ENCODE data around the gene TMEM131.

Gene TMEM131

DNA sequence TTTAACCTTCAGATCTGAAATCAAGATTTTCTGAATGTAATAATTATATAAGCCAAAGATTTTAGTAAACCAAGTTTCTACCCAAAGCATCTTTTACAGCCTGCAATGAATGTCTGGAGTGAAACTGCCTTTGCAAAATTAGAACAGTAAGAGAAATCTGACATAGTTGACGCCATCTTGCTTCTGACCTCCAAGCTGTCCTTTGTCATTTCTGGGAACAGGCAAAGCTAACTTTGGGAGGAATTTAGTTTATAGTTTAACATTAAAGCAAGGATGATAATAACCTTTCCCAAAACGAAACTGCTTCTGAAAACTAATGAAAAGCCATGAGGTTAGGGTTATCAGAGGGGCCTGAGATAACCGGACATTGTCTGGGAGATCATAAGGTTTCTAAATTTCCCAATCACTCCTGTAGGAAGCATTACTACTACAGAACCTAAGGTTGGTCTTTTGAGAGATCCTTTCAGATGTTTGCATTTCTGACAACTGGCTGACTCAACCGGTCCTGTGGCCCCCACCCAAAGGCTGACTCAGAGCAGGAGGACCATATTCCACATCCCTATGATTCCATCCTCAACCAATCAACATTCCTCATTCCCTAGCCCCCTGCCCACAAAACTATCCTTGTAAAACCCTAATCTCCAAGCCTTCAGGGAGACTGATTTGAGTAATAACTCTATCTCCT, 124.5 kb downstream of the TMEM131 start:
- TF ChIP-seq, protein P1, sequence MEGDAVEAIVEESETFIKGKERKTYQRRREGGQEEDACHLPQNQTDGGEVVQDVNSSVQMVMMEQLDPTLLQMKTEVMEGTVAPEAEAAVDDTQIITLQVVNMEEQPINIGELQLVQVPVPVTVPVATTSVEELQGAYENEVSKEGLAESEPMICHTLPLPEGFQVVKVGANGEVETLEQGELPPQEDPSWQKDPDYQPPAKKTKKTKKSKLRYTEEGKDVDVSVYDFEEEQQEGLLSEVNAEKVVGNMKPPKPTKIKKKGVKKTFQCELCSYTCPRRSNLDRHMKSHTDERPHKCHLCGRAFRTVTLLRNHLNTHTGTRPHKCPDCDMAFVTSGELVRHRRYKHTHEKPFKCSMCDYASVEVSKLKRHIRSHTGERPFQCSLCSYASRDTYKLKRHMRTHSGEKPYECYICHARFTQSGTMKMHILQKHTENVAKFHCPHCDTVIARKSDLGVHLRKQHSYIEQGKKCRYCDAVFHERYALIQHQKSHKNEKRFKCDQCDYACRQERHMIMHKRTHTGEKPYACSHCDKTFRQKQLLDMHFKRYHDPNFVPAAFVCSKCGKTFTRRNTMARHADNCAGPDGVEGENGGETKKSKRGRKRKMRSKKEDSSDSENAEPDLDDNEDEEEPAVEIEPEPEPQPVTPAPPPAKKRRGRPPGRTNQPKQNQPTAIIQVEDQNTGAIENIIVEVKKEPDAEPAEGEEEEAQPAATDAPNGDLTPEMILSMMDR (IDR thresholded peaks at IDR 0.05; ENCODE audit: extremely low read depth, insufficient read depth, missing control alignments), result no peak
- in situ Hi-C loops (cut with MboI; ENCODE audit: low pct_unique_long_range_greater_than_20kb, low sequenced_read_pairs, unreplicated experiment), result no loop called here
- DNase-seq (ENCODE audit: low spot score), result no peak

DNA sequence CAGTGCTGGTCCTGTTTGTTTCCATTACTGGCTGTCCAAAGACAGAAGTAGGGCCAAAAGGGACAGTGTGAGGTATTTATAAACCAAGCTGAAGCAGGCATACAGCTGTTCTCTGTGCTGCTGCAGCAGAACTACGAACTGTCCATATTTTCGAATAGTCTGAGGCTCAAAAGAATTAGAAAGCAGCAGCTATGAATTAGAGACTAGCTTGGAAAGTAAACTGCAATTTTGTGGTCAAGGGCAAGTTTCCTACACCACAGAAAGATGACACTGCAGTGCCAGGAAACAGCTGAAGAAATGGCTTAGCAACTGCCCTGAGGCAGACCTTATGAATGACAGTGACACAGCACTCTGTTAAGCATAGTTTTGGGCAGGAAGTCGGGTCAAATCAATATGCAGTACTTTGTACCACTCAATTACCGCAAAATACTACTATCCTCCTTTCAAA, 125.3 kb downstream of the TMEM131 start:
- in situ Hi-C loops (cut with MboI; ENCODE audit: low pct_unique_long_range_greater_than_20kb, low sequenced_read_pairs, unreplicated experiment), result no loop called here
- TF ChIP-seq, protein P1 (IDR thresholded peaks at IDR 0.05; ENCODE audit: extremely low read depth, insufficient read depth, missing control alignments), result no peak
- peak; percentile 66 for DNase-seq (ENCODE audit: low spot score)

DNA sequence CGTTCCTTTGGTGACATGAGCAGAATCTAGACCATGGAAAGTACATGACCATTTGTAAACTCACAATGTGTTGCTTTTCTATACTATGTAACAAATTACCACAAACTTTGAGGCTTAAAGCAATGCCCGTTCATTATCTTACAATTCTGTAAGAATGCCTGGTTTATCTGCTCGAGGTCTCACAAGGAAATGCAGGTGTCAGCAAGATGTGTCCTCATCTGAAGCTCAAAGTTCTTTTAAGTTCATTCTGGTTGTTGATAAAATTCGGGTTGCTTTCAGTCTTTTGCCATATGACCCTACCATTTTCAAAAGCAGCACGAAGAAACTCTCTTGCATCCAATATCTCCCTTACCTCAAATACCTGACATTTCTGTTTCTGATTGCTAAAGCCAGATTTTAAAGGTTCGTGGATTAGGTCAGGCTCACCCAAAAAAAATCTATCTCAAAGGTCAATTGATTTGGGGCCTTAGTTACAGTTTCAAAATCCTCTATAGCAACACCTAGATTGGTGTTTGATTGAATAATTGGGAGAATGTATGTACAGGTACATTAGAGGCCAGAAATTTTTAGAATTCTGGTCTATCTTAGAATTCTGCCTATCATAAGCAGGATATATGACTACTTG, 125.9 kb downstream of the TMEM131 start:
- TF ChIP-seq, protein P1 (IDR thresholded peaks at IDR 0.05; ENCODE audit: extremely low read depth, insufficient read depth, missing control alignments), result no peak
- in situ Hi-C loops (cut with MboI; ENCODE audit: low pct_unique_long_range_greater_than_20kb, low sequenced_read_pairs, unreplicated experiment), result no loop called here
- no peak for DNase-seq (ENCODE audit: low spot score)

DNA sequence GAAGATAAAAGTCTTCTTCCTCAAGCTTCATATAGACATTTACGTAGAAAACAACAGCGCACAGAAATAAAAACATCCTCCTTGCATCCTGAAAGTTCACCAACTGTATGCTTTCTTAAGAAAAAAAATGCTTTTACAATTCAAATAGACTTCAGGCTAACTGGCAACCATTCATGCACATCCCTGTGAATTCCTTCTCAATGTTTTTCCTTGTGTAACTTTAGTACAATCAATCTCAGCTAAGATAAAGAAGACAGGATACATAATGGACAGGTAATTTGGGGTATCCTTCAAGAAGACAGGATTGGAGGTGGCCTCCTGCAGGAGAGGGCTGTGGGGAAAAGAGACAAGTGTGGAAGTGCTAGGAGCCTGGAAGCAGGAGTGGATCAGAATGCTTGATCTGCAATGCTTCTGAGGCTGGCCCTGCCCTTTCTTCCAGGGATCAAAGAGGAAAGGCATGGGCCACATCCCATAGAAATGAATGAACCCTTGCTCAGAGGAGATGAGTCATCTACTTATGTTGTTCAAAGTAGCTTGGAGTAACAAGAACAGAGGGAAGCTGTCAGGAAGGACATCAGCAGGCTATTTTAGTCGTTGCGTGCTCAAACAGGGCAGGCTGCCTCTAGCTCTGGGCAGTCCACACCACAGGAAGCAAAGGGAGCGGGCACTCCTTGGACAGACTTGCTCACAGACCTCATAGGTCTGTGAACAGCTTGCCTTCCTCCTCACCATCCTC, 126.6 kb downstream of the TMEM131 start:
- TF ChIP-seq, protein P1 (IDR thresholded peaks at IDR 0.05; ENCODE audit: extremely low read depth, insufficient read depth, missing control alignments), result no peak
- in situ Hi-C loops (cut with MboI; ENCODE audit: low pct_unique_long_range_greater_than_20kb, low sequenced_read_pairs, unreplicated experiment), result no loop called here
- no peak for DNase-seq (ENCODE audit: low spot score)

DNA sequence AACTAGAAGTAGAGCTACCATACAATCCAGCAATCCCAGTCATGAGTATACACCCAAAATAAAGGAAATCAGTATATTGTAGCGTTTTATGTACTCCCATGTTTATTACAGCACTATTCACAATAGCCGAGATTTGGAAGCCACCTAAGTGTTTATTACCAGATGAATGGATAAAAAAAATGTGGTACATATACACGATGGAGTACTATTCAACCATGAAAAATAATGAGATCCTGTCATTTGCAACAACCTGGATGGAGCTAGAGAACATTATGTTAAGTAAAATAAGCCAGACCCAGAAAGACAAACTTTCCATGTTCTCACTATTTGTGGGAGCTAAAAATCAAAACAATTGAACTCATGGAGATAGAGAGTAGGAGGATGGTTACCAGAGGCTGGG, 131.9 kb downstream of the TMEM131 start:
- in situ Hi-C loops (cut with MboI; ENCODE audit: low pct_unique_long_range_greater_than_20kb, low sequenced_read_pairs, unreplicated experiment), result no loop called here
- TF ChIP-seq, protein P1 (IDR thresholded peaks at IDR 0.05; ENCODE audit: extremely low read depth, insufficient read depth, missing control alignments), result no peak
- no peak for DNase-seq (ENCODE audit: low spot score)

DNA sequence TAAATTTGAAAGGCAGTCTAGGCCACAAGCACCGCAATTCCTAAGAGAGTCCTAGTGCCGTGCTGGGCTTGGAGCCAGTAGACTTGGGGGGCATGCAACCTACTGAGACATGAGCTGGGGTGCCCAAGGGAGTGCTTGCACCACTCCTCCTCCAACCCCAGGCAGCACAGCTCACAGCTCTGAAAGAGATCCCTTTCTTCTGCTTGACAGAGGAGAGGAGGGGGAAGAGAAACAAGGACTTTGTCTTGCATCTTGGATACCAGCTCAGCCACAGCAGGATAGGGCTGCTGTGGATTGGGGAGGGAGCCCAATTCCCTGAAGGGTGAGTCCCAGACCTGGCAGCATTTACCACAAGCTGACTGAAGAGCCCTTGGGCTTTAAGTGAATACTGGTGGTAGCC, 134.6 kb downstream of the TMEM131 start:
- DNase-seq (ENCODE audit: low spot score), result no peak
- TF ChIP-seq, protein P1 (IDR thresholded peaks at IDR 0.05; ENCODE audit: extremely low read depth, insufficient read depth, missing control alignments), result no peak
- in situ Hi-C loops (cut with MboI; ENCODE audit: low pct_unique_long_range_greater_than_20kb, low sequenced_read_pairs, unreplicated experiment), result no loop called here

Data from GM13977 (cell line).